ENCODE data around the gene CALCOCO1. TPM values are rescaled to one million over a fixed set of nuclear protein-coding genes. Genes with fewer than 3 reads are reported as not detected.

The CALCOCO1 gene, protein sequence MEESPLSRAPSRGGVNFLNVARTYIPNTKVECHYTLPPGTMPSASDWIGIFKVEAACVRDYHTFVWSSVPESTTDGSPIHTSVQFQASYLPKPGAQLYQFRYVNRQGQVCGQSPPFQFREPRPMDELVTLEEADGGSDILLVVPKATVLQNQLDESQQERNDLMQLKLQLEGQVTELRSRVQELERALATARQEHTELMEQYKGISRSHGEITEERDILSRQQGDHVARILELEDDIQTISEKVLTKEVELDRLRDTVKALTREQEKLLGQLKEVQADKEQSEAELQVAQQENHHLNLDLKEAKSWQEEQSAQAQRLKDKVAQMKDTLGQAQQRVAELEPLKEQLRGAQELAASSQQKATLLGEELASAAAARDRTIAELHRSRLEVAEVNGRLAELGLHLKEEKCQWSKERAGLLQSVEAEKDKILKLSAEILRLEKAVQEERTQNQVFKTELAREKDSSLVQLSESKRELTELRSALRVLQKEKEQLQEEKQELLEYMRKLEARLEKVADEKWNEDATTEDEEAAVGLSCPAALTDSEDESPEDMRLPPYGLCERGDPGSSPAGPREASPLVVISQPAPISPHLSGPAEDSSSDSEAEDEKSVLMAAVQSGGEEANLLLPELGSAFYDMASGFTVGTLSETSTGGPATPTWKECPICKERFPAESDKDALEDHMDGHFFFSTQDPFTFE
- total RNA-seq, result 23.5 and 44.8 TPM in 2 replicates

DNA sequence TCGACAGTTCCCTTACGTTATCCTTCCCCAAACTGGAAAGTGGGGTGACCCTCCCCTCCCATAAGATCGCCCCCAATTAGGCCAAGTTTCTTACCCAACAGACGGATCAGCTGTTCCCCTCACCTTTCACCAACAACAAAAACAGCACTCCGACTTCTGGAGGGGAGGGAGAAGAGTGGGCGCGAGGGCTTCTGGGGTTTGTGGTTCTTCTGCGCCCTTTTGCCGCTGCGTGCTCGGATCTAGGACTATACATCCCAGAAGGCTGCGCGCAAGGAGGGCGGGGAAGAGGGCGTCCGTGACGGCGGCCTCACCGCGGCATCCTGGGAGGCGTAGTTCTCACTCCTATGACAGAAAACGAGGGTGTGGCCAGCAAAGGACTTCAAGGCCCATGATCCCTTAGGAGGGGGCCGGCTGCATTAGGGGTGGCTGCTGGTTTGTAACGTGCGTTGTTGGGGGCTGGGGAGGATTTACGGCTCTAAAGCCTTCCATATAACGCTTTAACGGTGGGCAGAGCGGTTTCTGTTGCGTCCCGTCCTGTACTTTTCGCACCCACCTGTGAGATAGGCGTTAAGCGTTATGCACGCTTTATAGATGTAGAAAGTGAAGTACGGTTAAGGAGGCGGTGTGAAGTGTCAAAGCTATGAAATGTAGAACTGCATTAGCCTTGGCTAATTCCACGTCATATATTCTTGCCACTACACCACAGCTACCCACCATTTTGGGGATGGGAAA, at the start of gene CALCOCO1:
Gene CALCOCO1 (minus strand): TSS at position 143 of the 732 bp plus-strand sequence. CDS start 2,210 bp downstream, outside the sequence.

DNA sequence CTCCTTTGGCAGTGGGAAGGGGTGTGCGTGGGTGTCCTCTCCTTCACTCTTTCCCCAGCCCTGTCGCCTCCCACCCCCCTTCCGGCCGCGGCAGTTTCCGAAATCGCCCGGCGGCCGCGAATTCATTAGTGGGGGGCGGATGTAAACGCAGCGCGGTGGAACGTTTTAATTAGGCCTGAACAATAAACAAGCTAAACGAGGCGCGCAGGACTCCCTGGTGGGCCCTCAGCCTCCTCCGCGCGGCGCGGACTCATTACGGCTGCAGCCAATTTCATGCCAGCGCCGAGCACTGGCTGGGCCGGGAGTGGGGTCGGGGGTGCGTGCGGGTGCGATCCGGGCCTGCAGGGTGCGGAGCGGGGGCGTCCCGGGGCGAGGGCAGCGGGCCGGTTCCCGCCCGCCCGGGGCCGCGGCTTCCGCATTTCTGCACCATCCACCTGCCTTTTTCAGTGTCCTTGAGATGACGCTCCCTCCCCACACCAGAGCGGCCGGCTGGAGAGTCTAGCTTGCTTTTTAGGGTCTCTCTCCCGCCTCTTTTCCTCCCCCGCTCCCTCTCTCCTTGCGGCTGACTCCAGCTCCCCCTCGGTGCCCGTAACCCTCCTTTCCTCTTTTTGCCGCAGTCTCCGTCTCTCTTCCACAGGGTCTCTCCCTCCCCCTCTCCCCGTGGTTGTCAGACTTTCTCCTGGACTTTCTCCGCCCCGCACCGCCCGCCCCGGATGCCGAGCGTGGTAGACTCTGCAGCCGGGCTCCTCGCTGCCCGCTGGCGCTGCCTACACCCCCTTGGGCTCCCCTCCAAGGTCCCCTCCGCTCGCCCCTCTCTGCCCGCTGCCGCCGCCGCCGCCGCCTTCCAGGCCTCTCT, 24.3 kb upstream of the CALCOCO1 start, which contains the start of gene CISTR:
Gene CISTR (minus strand): TSS at position 644 of the 856 bp plus-strand sequence.

DNA sequence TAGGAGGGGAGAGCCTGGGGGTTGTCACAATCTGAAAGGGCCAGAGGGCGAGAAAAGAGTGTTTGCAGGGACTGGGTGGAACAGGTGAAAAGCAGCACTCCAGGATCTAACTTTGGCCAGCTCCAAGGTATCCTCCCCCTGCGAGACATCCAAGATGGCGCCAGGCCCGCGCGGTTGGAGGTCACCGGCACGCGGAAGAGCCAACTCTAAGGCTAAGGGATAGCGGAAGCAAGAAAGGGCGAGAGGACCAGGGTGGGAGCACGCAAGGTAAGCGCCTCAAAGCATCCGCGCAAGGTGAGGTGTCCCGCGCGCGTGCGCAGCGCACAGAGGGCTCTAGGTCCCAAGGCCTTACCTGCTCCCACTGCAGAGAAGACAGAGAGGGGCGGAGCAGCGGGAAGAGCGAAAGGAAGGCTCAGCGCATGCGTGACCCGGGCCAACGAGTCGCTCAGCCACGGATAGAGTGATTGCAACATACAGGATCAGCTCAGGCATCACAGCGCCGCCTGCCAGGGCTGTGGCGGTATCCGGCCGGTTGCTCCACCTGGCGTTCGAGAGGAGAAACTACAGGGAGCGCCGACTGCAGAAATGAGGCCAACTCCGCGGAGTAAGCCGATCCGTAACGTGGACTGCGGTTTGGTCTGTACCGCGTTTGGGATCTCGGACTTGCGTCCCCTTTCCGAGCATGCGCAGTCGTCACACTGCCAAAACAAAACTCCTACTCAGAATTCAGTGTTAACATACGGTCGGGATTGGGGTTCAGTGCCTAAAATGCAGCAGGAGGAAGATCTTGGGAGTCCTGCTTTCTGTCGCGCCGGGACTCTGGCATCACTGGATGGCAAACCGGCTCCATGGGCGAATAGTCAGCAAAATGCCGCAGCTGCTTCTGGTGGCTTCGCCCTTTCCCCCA, 51.3 kb downstream of the CALCOCO1 start, which contains the start of gene ATP5MC2:
Gene ATP5MC2 (minus strand): TSS at position 383 of the 907 bp plus-strand sequence. CDS start 3,469 bp downstream, outside the sequence.

Other genes starting within 250 kb of the CALCOCO1 start
- gene MAP3K12, start 228.0 kb downstream of the CALCOCO1 start, total RNA-seq, result 2.2 and 8.4 TPM in 2 replicates
- 34.8 and 43.0 TPM in 2 replicates for gene TARBP2, start 226.2 kb downstream of the CALCOCO1 start, total RNA-seq
- gene NPFF, start 220.0 kb downstream of the CALCOCO1 start, total RNA-seq, result not detected in 2 replicates
- gene ATF7, start 101.1 kb downstream of the CALCOCO1 start, total RNA-seq, result 9.5 and 11.1 TPM in 2 replicates
- 326 and 343 TPM in 2 replicates for gene ATP5MC2, start 51.4 kb downstream of the CALCOCO1 start, total RNA-seq
- not detected in 2 replicates for gene CISTR, start 24.5 kb upstream of the CALCOCO1 start, total RNA-seq
- gene HOXC13, start 211.4 kb upstream of the CALCOCO1 start, total RNA-seq, result 5.5 and 6.0 TPM in 2 replicates
- 0.31 and 0.80 TPM in 2 replicates for gene HOXC12, start 227.5 kb upstream of the CALCOCO1 start, total RNA-seq
- 2.8 and 3.1 TPM in 2 replicates for gene HOXC11, start 245.7 kb upstream of the CALCOCO1 start, total RNA-seq
- 0.39 and 4.4 TPM in 2 replicates for gene HOTAIR, start 247.5 kb upstream of the CALCOCO1 start, total RNA-seq

All from hair follicular keratinocyte (primary cell).